Uterus (tissue), 2 donors: ENCODE measurements around the gene CCM2.

Experiments used
- POLR2A ChIP-seq, 2 donors: fragments of 450-650 bp; IDR thresholded peaks; one replicate each; pipeline ENCODE4 v1.6.1; 2016; ENCODE audit warnings: antibody characterized with exemption in 2 of 2, mild to moderate bottlenecking in 1 of 2, moderate library complexity in 1 of 2
- TF ChIP-seq, protein P1 (sequence below), 4 experiments: fragments of 200-600 bp in 2 of 4; fragments of 450-650 bp in 2 of 4; sonication (generic) in 2 of 4; IDR thresholded peaks; one replicate each; pipeline ENCODE4 v1.5.1; 2016 to 2019; ENCODE audit warnings: antibody characterized with exemption in 4 of 4, mild to moderate bottlenecking in 2 of 4, moderate library complexity in 1 of 4

DNA sequence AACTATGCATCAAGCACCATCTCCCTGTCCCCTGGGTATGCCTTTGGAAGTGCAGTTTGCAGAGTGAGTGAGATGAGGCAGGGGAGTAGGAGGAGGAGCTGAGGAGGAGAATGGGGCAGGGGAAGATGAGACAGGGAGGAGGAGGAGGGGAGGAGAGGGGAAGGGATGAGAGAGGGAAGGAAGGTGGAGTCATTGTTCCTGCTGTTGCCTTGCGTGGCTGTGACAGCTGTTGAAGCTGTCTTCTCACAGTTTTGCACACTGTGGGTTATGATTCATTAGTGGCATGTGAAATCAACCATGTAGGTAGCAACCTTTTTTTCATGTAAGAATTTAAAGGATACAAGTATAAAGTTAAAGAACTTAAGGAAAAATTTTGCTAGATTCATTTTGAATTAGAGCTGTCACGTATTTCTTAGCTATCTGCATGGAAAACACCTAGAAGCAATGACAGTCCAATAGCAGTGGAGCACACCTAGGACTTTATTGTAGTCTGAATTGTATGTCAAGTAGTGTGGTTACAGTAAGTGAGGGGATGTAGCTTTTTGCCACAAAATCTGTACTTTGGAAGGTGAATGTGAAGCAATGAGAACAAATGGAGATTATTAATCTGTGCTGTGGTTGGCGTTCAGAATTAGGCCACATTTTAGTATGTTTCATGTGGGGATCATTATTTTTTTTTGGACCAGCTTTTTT is 21.7 kb downstream of the CCM2 start:
- TF ChIP-seq, protein P1, sequence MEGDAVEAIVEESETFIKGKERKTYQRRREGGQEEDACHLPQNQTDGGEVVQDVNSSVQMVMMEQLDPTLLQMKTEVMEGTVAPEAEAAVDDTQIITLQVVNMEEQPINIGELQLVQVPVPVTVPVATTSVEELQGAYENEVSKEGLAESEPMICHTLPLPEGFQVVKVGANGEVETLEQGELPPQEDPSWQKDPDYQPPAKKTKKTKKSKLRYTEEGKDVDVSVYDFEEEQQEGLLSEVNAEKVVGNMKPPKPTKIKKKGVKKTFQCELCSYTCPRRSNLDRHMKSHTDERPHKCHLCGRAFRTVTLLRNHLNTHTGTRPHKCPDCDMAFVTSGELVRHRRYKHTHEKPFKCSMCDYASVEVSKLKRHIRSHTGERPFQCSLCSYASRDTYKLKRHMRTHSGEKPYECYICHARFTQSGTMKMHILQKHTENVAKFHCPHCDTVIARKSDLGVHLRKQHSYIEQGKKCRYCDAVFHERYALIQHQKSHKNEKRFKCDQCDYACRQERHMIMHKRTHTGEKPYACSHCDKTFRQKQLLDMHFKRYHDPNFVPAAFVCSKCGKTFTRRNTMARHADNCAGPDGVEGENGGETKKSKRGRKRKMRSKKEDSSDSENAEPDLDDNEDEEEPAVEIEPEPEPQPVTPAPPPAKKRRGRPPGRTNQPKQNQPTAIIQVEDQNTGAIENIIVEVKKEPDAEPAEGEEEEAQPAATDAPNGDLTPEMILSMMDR (IDR thresholded peaks at IDR 0.05), result no peak
- TF ChIP-seq POLR2A (IDR thresholded peaks at IDR 0.05), result no peak
